IPS-18a (cell line): ENCODE results near the gene FBXW11.

ENCODE experiments used
- H3K27ac ChIP-seq: one replicate; pipeline ENCODE4 v1.5.1; 2013; ENCODE audit warnings: low read length
- H3K27me3 ChIP-seq: one replicate; pipeline ENCODE4 v1.6.1; 2013; ENCODE audit warnings: mild to moderate bottlenecking, low read length; ENCODE audit not compliant: control insufficient read depth, insufficient read depth
- H3K36me3 ChIP-seq: one replicate; pipeline ENCODE4 v1.6.1; 2013; ENCODE audit warnings: low read depth, low read length; ENCODE audit not compliant: control insufficient read depth
- H3K4me1 ChIP-seq: one replicate; pipeline ENCODE4 v1.6.1; 2013; ENCODE audit warnings: low read depth, low read length; ENCODE audit not compliant: control insufficient read depth
- H3K4me3 ChIP-seq: one replicate; pipeline ENCODE4 v1.5.1; 2013; ENCODE audit warnings: low read length
- H3K9ac ChIP-seq: one replicate; pipeline ENCODE4 v1.6.1; 2013; ENCODE audit warnings: mild to moderate bottlenecking, low read length, moderate library complexity
- H3K9me3 ChIP-seq: one replicate; pipeline ENCODE4 v1.6.1; 2013; ENCODE audit warnings: low read depth, low read length; ENCODE audit not compliant: control insufficient read depth

FBXW11 gene

GRCh38 chr5:172006321-172007174, at the start of gene FBXW11:
Gene FBXW11 (minus strand): TSS chr5:172006638. CDS start chr5:172006502, 136 bp downstream.
- peaks cover 57% of the 10 kb centered on the region for H3K4me1 ChIP-seq
- peak within 1 kb of the TSS; percentile 91 for H3K4me3 ChIP-seq
- peak within 1 kb of the TSS; percentile 92 for H3K9ac ChIP-seq
- H3K27me3 ChIP-seq, result no peaks in the 10 kb centered on the region
- H3K9me3 ChIP-seq, result no peaks in the 10 kb centered on the region
- no peaks in the 10 kb centered on the region for H3K36me3 ChIP-seq
- H3K27ac ChIP-seq, result peak within 1 kb of the TSS; percentile 88

- H3K27me3 ChIP-seq, result no peaks in the 10 kb centered on the region
- no peaks in the 10 kb centered on the region for H3K36me3 ChIP-seq
- no peaks in the 10 kb centered on the region for H3K4me1 ChIP-seq
- no peaks in the 10 kb centered on the region for H3K9me3 ChIP-seq
- no peak overlapping the region for H3K4me3 ChIP-seq
- no peak overlapping the region for H3K27ac ChIP-seq
- no peak overlapping the region for H3K9ac ChIP-seq
Measured at GRCh38 chr5:172055996-172056395, 49.6 kb upstream of the FBXW11 start.

- Histone ChIP-seq H3K4me1 (no peaks in the 10 kb centered on the region), H3K4me3 (no peak overlapping the region), H3K9me3 (no peaks in the 10 kb centered on the region), H3K27ac (no peak overlapping the region), H3K27me3 (no peaks in the 10 kb centered on the region), H3K9ac (no peak overlapping the region), H3K36me3 (no peaks in the 10 kb centered on the region)
Measured at GRCh38 chr5:172055421-172055820, 49.0 kb upstream of the FBXW11 start.

- Histone ChIP-seq H3K9ac (no peak overlapping the region), H3K27ac (no peak overlapping the region), H3K4me3 (no peak overlapping the region), H3K36me3 (no peaks in the 10 kb centered on the region), H3K27me3 (no peaks in the 10 kb centered on the region), H3K4me1 (no peaks in the 10 kb centered on the region), H3K9me3 (no peaks in the 10 kb centered on the region)
Measured at GRCh38 chr5:172054611-172055153, 48.2 kb upstream of the FBXW11 start.

- Histone ChIP-seq H3K4me3 (no peak overlapping the region), H3K9ac (no peak overlapping the region), H3K9me3 (no peaks in the 10 kb centered on the region), H3K27me3 (no peaks in the 10 kb centered on the region), H3K27ac (no peak overlapping the region), H3K36me3 (no peaks in the 10 kb centered on the region), H3K4me1 (peaks cover 3% of the 10 kb centered on the region)
Measured at GRCh38 chr5:172052450-172053236, 46.2 kb upstream of the FBXW11 start.

GRCh38 chr5:172051643-172052339, 45.4 kb upstream of the FBXW11 start:
- Histone ChIP-seq H3K4me1 (peaks cover 3% of the 10 kb centered on the region), H3K4me3 (no peak overlapping the region), H3K36me3 (no peaks in the 10 kb centered on the region), H3K27ac (no peak overlapping the region), H3K27me3 (no peaks in the 10 kb centered on the region), H3K9me3 (no peaks in the 10 kb centered on the region), H3K9ac (no peak overlapping the region)

- Histone ChIP-seq H3K9me3 (no peaks in the 10 kb centered on the region), H3K36me3 (no peaks in the 10 kb centered on the region), H3K9ac (no peak overlapping the region), H3K4me1 (peaks cover 3% of the 10 kb centered on the region), H3K4me3 (no peak overlapping the region), H3K27me3 (no peaks in the 10 kb centered on the region), H3K27ac (no peak overlapping the region)
Measured at GRCh38 chr5:172050080-172050479, 43.6 kb upstream of the FBXW11 start.

- Histone ChIP-seq H3K9me3 (no peaks in the 10 kb centered on the region), H3K36me3 (no peaks in the 10 kb centered on the region), H3K9ac (no peak overlapping the region), H3K4me1 (peaks cover 3% of the 10 kb centered on the region), H3K27ac (no peak overlapping the region), H3K27me3 (no peaks in the 10 kb centered on the region), H3K4me3 (no peak overlapping the region)
Measured at GRCh38 chr5:172049226-172049796, 42.9 kb upstream of the FBXW11 start.

- H3K36me3 ChIP-seq, result no peaks in the 10 kb centered on the region
- H3K4me1 ChIP-seq, result peaks cover 3% of the 10 kb centered on the region
- H3K27me3 ChIP-seq, result no peaks in the 10 kb centered on the region
- no peaks in the 10 kb centered on the region for H3K9me3 ChIP-seq
- H3K27ac ChIP-seq, result no peak overlapping the region
- no peak overlapping the region for H3K4me3 ChIP-seq
- H3K9ac ChIP-seq, result no peak overlapping the region
Measured at GRCh38 chr5:172048539-172049101, 42.2 kb upstream of the FBXW11 start.

- Histone ChIP-seq H3K36me3 (no peaks in the 10 kb centered on the region), H3K9ac (no peak overlapping the region), H3K4me1 (peaks cover 3% of the 10 kb centered on the region), H3K27ac (no peak overlapping the region), H3K9me3 (no peaks in the 10 kb centered on the region), H3K4me3 (no peak overlapping the region), H3K27me3 (no peaks in the 10 kb centered on the region)
Measured at GRCh38 chr5:172048170-172048422, 41.7 kb upstream of the FBXW11 start.

GRCh38 chr5:172046593-172046992, 40.2 kb upstream of the FBXW11 start:
- no peak overlapping the region for H3K27ac ChIP-seq
- no peak overlapping the region for H3K9ac ChIP-seq
- H3K36me3 ChIP-seq, result no peaks in the 10 kb centered on the region
- H3K9me3 ChIP-seq, result no peaks in the 10 kb centered on the region
- H3K4me3 ChIP-seq, result no peak overlapping the region
- H3K27me3 ChIP-seq, result no peaks in the 10 kb centered on the region
- H3K4me1 ChIP-seq, result peaks cover 3% of the 10 kb centered on the region
